ENCODE results near the gene CCNB1.
"Not testable (repeated sequence)": the region's sequence is repeated elsewhere in the genome, so short reads cannot be mapped to it uniquely, and the experiment has no call there.

The CCNB1 gene

GRCh38 chr5:69184621-69185020, 17.7 kb downstream of the CCNB1 start:
- no peak for DNase-seq (ENCODE audit: low spot score)

- DNase-seq (ENCODE audit: low spot score) = no peak
Measured at GRCh38 chr5:69187342-69187741, 20.4 kb downstream of the CCNB1 start.

GRCh38 chr5:69188811-69189161, 21.8 kb downstream of the CCNB1 start:
- DNase-seq (ENCODE audit: low spot score) = no peak

GRCh38 chr5:69189162-69190086, 22.5 kb downstream of the CCNB1 start, which contains the start of gene CENPH:
Gene CENPH (plus strand): TSS chr5:69189583. CDS start chr5:69189635, 52 bp downstream.
- DNase-seq (ENCODE audit: low spot score) = peak; percentile 79

- DNase-seq (ENCODE audit: low spot score) = no peak
Measured at GRCh38 chr5:69202497-69202896, 35.5 kb downstream of the CCNB1 start.

GRCh38 chr5:69206528-69207190, 39.7 kb downstream of the CCNB1 start:
- DNase-seq (ENCODE audit: low spot score) = no peak

- DNase-seq (ENCODE audit: low spot score) = no peak
Measured at GRCh38 chr5:69209602-69210001, 42.7 kb downstream of the CCNB1 start.

- no peak for DNase-seq (ENCODE audit: low spot score)
Measured at GRCh38 chr5:69211200-69211599, 44.2 kb downstream of the CCNB1 start.

- DNase-seq (ENCODE audit: low spot score) = no peak
Measured at GRCh38 chr5:69212022-69212421, 45.1 kb downstream of the CCNB1 start.

GRCh38 chr5:69213513-69214215, 46.7 kb downstream of the CCNB1 start:
- no peak for DNase-seq (ENCODE audit: low spot score)

- no peak for DNase-seq (ENCODE audit: low spot score)
Measured at GRCh38 chr5:69217151-69217511, 50.2 kb downstream of the CCNB1 start.

- peak; percentile 93 for DNase-seq (ENCODE audit: low spot score)
Measured at GRCh38 chr5:69217548-69218526, 50.9 kb downstream of the CCNB1 start.

- no peak for DNase-seq (ENCODE audit: low spot score)
Measured at GRCh38 chr5:69219939-69220338, 53.0 kb downstream of the CCNB1 start.

- not testable (repeated sequence) for DNase-seq (ENCODE audit: low spot score)
Measured at GRCh38 chr5:69220371-69220770, 53.4 kb downstream of the CCNB1 start.

GRCh38 chr5:69220833-69221232, 53.9 kb downstream of the CCNB1 start:
- not testable (repeated sequence) for DNase-seq (ENCODE audit: low spot score)

- no peak for DNase-seq (ENCODE audit: low spot score)
Measured at GRCh38 chr5:69224520-69224919, 57.6 kb downstream of the CCNB1 start.

- DNase-seq (ENCODE audit: low spot score) = no peak
Measured at GRCh38 chr5:69225860-69226259, 58.9 kb downstream of the CCNB1 start.
